GM19025 (cell line): ENCODE data around the gene OXNAD1.

Experiments
- ATAC-seq: cut with Tn5 transposase; IDR thresholded peaks from one replicate; pipeline ENCODE4 v1.9.1; 2021; ENCODE audit warnings: mild to moderate bottlenecking, low read depth, moderate library complexity; ENCODE audit not compliant: unreplicated experiment

Gene OXNAD1

DNA sequence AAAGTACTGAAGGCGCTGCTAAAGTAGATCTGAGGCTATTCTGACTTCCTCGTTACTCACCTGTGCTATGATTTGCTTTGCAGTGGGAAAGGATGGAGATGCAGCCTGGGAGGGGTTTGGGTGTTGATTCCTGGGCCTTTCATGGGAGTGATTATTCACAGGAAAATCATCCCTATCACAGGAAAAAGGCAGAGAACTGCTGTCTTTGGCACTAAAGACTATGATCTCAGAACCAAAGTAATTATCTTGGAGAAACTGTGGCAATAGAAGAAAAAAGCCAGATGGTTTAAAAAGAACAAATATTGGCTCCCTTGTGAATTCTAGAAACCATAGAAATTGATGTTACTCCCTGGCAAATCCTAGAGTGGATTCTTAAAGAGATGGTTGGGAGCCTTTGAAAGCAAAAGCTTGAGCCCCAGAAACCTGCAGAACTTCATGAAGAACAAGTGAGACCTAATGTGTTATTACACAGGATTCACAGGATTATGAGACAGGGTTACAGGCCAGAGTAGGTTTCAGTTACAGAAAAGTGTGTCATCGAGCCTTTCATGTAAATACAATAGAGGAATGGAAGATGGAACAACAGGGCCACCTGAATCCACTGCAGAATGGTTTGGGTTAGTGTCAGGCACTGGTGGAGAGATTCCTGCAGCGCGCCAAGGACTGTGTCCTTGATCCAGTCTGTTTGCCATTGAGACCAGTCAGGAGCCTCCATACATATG lies 85.7 kb downstream of the OXNAD1 start:
- ATAC-seq = no peak

DNA sequence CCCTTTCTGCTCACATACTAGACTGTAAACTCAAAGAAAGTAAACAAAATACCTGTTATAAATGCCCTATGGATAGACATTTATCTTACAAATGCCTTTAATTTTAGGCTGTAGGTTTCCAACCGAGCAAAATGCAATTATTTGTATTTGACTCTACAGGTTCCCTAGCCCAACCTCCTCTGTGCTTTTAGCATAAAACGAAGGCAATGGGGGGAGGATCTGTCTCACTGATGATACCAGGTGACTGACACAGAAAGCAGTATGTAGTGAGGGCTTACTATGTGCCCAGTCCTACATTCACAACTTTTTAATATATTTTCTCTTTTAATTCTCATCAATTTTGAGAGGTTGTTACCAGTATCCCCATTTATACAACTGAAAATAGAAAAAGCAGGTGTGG lies 87.4 kb downstream of the OXNAD1 start:
- no peak for ATAC-seq

DNA sequence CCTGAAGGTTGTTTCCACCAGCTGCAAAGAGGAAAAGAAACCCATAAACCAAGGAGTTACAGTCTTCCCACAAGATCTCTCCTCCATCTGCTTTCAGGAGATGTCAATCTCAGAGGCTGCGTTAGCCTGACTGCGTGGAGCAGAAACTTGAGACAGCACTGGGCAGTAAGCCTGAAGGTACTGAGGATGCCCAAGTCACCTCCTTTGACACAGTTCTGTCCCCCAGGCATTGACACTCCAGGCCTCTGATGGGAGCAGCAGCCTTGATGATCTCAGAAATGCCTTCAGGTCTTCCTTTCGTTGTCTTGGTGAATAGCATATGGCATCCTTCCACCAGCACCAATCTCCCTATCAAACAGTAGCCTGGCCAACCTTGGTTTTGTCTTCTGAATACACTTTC lies 89.3 kb downstream of the OXNAD1 start:
- no peak for ATAC-seq
